Neural crest cell (in vitro differentiated cells): ENCODE data around the gene ENTPD8. TPM values are rescaled to one million over a fixed set of nuclear protein-coding genes. Genes with fewer than 3 reads are reported as not detected.
"Not testable (repeated sequence)": the region's sequence is repeated elsewhere in the genome, so short reads cannot be mapped to it uniquely, and the experiment has no call there.

Experiments
- DNase-seq: peaks from one replicate; pipeline ENCODE4 v3.0.0; 2021; ENCODE audit warnings: low read depth, mixed read lengths, low spot score
- H3K27ac Mint-ChIP-seq: one replicate; pipeline ENCODE4 v1.8.0; 2021; ENCODE audit warnings: mild to moderate bottlenecking, mixed read lengths; ENCODE audit not compliant: unreplicated experiment
- H3K27me3 Mint-ChIP-seq: 2 replicates; pipeline ENCODE4 v1.8.0; 2021; ENCODE audit warnings: low read depth, mild to moderate bottlenecking, mixed read lengths
- H3K36me3 Mint-ChIP-seq: 2 replicates; pipeline ENCODE4 v1.8.0; 2021; ENCODE audit warnings: low read depth, mild to moderate bottlenecking, mixed read lengths
- H3K4me1 Mint-ChIP-seq: 2 replicates; pipeline ENCODE4 v1.8.0; 2021; ENCODE audit warnings: mixed read lengths
- H3K4me3 Mint-ChIP-seq: one replicate; pipeline ENCODE4 v1.8.0; 2021; ENCODE audit warnings: mild to moderate bottlenecking, mixed read lengths
- H3K9me3 Mint-ChIP-seq: 2 replicates; pipeline ENCODE4 v1.8.0; 2021; ENCODE audit warnings: mixed read lengths
- CTCF ChIP-seq: fragments of 200-600 bp; sonication (generic); conservative IDR thresholded peaks from 2 replicates; pipeline ENCODE4 v1.5.0; 2021; ENCODE audit warnings: antibody characterized with exemption, mild to moderate bottlenecking
- total RNA-seq: library from RNA; stranded (reverse); gene quantifications from 2 replicates; pipeline ENCODE4 v1.2.1, GENCODE V29; 2021

The ENTPD8 gene
- total RNA-seq, 1 donor from 2014 or later: 0.12 TPM

GRCh38 chr9:137412431-137412830 lies 28.7 kb downstream of the ENTPD8 start:
- Mint-ChIP-seq H3K36me3 (no peaks in the 10 kb centered on the region), H3K4me3 (no peak overlapping the region), H3K4me1 (no peaks in the 10 kb centered on the region), H3K27ac (no peak overlapping the region), H3K27me3 (no peaks in the 10 kb centered on the region), H3K9me3 (no peaks in the 10 kb centered on the region)
- no peak for DNase-seq
- TF ChIP-seq CTCF: no peak

GRCh38 chr9:137411645-137412380 lies 29.3 kb downstream of the ENTPD8 start:
- Mint-ChIP-seq H3K9me3 (no peaks in the 10 kb centered on the region), H3K36me3 (no peaks in the 10 kb centered on the region), H3K27me3 (no peaks in the 10 kb centered on the region), H3K27ac (no peak overlapping the region), H3K4me1 (no peaks in the 10 kb centered on the region), H3K4me3 (no peak overlapping the region)
- no peak for TF ChIP-seq CTCF
- DNase-seq: no peak

- no peaks in the 10 kb centered on the region for H3K27me3 Mint-ChIP-seq
- DNase-seq: no peak
- no peak overlapping the region for H3K27ac Mint-ChIP-seq
- no peak for TF ChIP-seq CTCF
- no peak overlapping the region for H3K4me3 Mint-ChIP-seq
- H3K4me1 Mint-ChIP-seq: no peaks in the 10 kb centered on the region
- H3K36me3 Mint-ChIP-seq: no peaks in the 10 kb centered on the region
- no peaks in the 10 kb centered on the region for H3K9me3 Mint-ChIP-seq
Measured at GRCh38 chr9:137411260-137411644, 29.9 kb downstream of the ENTPD8 start.

- no peaks in the 10 kb centered on the region for H3K4me1 Mint-ChIP-seq
- TF ChIP-seq CTCF: no peak
- no peaks in the 10 kb centered on the region for H3K9me3 Mint-ChIP-seq
- no peak overlapping the region for H3K27ac Mint-ChIP-seq
- DNase-seq: no peak
- no peaks in the 10 kb centered on the region for H3K27me3 Mint-ChIP-seq
- no peak overlapping the region for H3K4me3 Mint-ChIP-seq
- no peaks in the 10 kb centered on the region for H3K36me3 Mint-ChIP-seq
Measured at GRCh38 chr9:137410891-137411249, 30.3 kb downstream of the ENTPD8 start.

GRCh38 chr9:137410236-137410890 lies 30.8 kb downstream of the ENTPD8 start:
- H3K9me3 Mint-ChIP-seq, H3K27me3 Mint-ChIP-seq, H3K4me3 Mint-ChIP-seq, DNase-seq, H3K4me1 Mint-ChIP-seq, H3K36me3 Mint-ChIP-seq, H3K27ac Mint-ChIP-seq: not testable (repeated sequence)

GRCh38 chr9:137409515-137409914 lies 31.6 kb downstream of the ENTPD8 start:
- no peak overlapping the region for H3K27ac Mint-ChIP-seq
- TF ChIP-seq CTCF: no peak
- no peak for DNase-seq

More at GRCh38 chr9:137409515-137409914, 31.6 kb downstream of the ENTPD8 start:
- H3K4me1 Mint-ChIP-seq: no peaks in the 10 kb centered on the region
- no peak overlapping the region for H3K4me3 Mint-ChIP-seq
- no peaks in the 10 kb centered on the region for H3K36me3 Mint-ChIP-seq
- no peaks in the 10 kb centered on the region for H3K9me3 Mint-ChIP-seq
- H3K27me3 Mint-ChIP-seq: no peaks in the 10 kb centered on the region
